ENCODE results near the gene FAM110C.
"Not testable (repeated sequence)": the region's sequence is repeated elsewhere in the genome, so short reads cannot be mapped to it uniquely, and the experiment has no call there.

Gene FAM110C

DNA sequence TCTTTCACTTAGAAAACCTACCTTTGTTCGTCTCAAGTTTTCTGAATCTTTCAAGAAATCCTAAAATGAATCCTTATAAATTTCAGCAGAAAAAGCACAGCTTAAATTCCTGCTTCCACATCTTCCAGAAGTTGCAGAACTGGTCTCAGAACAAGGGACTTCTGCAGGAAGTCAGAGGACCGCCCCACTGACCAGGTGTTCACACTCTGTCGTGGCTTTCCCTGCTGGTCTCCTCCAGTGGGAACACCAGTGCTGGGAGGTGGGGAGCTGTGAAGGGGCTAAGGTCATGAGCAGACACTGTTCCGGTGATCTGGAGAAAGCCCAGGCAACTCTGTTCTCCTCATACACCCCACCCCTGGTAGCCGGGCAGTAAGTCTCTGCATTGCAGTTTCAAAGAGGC lies 3.5 kb downstream of the FAM110C start:
- no peak for DNase-seq

DNA sequence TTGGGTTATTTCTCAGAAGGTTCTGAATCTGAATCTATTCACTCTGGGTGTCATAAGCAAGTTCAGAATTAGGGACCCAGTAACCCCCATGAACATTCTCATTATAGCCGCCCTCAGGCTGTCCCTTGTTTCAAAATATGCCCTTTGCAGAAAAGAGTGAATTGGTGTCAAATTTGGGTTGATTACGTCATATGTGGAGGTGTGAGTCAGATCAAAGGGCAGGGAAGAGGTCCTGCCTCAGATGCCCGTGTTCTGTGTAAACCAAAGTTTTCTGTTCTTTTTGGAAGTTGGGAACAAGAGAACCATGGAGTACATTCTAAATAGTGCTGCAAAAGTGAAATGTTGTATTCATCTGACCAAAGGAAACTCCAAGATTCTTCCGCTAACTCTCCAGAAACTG lies 5.8 kb downstream of the FAM110C start:
- no peak for DNase-seq

DNA sequence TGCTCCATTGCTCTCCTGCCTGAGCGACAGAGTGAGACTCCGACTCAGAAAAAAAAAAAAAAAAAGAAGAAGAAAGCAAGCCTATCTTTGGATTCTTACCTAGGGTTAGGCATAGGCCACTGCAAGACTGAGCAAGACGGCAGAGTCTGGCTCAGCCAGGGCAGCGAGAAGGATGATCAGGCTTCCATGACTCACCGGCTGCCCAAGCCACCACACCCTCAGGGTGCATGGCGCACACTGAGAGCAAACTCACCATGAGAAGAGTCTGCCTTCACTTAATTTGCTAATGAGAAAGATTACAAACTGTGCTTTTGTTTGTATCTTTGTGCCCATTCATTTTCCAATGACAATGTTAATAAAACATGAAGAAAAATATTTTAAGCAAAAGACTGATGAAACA lies 8.2 kb downstream of the FAM110C start:
- no peak for DNase-seq

DNA sequence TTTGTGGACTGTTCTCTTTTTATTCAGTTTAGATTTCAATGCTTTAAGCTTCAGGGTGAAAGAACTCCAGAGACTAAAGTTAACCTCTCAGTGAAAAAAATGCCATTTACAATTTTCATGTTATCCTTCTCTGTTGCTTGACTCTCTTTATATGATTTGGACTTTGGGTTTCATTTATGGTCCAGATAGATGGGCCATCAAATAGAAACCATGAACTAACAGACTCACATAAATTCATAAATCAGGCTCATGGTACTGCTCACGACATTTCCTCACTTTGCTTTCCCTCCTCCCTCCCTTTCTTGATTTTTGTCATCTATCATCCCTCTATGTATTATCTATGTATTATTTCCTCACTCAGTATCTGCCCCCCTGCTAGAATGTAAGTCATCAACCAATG lies 10.0 kb downstream of the FAM110C start:
- no peak for DNase-seq

DNA sequence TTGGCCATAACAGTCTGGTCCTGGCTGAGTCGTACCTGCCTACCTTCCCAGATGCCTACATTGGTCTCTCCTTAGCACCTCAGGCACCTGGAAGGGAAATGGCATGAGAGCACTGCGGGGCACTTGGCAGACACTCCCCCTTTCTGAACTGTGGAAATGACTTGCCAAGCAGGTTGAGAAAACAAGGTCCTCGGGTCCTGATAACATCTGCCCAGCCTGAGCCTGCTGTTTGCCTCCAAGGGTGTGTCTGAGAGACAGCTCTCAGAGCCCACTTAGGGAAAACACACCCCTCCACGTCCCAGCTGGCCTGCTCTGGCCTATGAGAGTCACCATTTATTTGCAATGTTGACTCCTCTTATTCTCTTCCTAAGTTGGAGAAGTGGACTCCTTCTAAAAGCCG lies 10.5 kb downstream of the FAM110C start:
- DNase-seq, result peak; percentile 85

DNA sequence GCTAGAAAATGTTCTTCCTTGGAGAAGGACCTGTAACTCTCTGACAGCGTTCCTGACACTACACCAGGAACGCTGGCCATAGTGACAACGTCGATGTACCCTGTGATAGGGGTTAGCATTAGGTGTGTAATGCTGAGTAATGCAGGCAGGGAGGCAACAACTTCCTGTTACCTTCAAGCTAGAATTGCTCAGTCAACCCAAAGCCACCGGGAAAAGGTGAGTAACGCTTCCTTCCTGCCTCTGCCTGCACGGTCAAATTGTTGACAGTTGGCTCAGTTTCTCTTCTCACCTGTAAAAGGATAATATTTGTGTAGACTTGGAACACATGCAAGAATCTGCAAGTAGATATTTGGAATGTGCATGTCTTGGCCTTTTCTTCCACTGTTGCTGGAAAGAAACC lies 12.7 kb downstream of the FAM110C start:
- no peak for DNase-seq

DNA sequence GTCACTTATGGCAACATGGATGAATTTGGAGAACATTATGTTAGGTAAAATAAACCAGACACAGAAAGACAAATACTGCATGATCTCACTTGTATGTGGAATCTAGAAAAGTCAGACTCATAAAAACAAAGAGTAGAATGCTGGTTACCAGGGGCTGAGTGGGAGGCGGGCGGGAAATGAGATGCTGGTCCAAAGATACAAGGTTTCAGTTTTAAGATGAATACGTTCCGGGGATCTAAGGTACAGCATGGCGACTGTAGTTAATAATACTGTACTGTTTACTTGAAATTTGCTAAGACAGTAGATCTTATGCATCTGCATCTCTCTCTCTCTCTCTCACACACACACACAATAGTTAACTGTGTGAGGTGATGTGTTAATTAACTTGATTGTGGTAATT lies 14.2 kb downstream of the FAM110C start:
- no peak for DNase-seq

DNA sequence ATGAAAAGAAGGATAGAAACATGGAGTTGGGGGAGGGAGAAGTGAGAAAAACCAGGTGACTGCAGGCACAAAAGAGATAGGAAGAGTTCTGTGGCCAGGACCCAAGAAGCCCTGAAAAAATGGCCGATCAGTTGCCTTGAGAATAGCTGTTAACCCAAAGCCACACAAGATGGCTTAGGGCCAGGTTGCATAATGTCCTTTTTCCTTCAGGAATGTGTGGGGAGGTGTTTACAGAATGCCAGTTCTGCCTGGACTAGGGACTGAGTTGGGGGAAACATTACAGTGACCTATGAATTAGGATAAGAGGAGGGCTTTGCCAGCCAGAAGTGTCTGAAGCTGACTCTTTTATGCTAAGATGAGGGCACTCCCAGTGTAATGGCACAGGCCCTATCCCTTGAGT lies 17.1 kb downstream of the FAM110C start:
- DNase-seq, result no peak

DNA sequence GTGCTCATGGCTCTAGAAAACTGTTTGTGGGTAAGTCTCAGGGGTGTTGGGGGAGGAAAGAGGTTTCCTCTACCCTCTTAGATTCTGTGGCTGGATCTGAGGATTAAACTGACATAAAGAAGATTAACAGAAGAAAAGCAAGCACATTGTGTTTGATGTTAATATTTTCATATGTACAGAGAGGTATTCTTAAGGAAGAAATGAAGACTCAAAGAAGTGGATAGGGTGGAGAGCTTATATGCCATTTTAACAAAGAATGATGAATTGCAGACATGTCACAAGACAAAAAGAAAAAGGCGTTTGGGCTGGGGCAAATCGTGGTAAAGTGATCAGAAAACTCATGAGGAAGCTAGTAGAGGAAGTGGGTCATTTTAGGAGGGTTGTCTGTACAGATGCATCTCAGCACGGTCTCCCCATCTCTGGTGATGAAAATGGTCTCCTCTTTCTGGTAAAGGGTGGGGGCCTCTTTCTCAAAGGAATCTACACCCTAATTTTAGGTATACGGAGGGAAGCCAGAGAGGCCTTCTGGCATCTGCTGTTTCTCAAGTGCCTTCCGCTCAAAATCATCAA lies 17.8 kb downstream of the FAM110C start:
- no peak for DNase-seq

DNA sequence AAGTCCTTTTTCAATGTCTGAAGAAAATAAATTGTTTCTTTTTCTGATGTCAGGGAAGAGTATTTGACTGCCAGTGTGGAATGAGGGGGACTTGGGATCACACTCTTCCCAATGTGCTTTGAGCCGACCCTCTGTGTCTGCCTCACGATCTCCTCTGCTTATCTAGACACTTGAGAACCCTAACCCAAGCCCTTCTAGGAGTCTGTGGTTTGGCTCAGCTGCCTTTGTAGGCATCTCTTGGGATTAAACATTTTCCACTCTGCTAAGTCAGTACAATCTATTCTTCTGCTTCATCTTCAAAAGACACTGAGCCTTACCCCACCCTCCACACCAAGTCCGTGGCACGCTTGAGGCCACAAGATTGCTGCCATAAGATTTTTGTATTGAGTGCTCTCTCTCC lies 19.4 kb downstream of the FAM110C start:
- DNase-seq, result no peak

DNA sequence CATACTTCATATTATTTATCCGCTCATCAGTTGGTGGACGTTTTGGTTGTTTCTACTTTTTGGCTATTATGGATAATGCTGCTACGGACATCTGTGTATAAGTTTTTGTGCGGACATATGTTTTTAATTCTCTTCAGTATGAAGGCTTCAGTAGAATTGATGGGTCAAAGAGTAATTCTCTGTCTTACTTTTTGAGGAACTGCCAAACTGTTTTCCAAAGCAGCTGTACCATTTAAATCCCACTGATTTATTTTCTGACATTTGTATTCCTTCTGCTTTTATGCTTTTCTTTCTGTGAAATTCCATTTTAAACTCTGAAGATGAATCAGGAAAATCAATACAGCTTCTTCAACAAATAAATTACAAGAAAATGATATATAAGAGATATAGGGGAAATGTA lies 20.8 kb downstream of the FAM110C start:
- DNase-seq, result no peak

DNA sequence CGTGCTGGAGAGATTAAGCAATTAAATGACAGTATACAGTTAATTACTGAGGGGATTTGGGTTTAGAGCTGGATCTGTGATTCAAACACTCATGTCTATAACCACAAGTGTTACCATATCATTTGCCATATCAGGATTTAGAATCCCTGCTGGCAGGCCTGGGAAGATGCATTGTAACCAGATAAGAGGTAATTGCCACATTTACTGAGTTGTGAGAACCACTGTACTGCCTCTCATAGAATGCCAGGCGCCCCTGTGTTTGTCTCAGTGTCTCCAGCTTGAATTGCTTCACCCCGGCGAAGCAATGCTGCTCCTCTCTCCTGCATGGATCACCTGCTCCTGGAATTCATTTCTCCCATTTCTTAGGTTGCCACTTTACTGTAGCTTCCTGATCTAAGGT lies 21.7 kb downstream of the FAM110C start:
- not testable (repeated sequence) for DNase-seq

DNA sequence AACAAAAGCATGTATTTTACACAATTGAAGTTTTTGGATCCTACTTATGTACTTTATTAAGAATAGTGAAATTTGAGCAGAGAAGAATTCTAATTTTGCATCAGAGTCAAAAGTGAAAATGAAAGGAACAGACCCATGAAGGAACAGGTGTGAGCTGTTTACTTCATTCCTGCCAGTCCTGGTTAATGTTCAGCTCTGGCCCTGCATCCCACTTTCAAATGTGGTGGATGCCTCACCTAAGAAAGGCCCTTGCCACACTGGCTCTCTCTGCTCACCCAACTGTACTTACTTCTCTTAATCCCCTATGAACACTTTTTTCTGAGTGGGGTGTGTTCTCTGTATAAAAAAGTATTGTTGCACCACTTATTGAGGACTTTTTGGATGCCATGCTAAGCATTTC lies 22.2 kb downstream of the FAM110C start:
- no peak for DNase-seq

DNA sequence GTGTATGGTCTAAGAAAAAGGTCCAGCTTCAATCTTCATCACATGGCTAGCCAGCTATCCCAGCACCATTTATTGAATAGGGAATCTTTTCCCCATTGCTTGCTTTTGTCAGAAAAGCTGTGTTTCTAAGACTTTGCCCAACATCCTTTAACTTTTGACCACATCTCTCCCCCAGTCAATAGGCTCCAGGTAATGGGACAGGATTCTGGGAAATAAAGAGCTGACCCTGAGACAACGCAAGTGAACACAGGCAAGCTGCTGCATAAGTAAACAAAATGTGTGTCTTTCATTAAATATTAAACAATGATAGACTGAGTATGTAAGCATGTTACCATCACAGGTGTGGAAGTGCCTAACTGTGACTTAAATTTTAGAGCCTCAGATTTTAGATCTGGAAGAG lies 23.0 kb downstream of the FAM110C start:
- DNase-seq, result no peak

DNA sequence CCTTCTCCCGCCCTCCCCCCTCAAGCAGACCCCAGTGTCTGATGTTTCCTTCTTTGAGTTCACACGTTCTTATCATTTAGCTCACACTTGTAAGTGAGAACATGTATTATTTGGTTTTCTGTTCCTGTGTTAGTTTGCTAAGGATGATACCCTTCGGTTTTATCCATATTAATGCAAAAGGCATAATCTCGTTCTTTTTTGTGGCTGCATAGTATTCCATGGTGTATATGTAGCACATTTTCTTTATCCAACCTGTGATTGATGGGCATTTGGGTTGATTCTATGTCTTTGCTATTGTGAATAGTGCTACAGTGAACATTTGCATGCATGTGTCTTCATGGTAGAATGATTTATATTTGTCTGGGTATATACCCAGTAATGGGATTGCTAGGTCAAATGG lies 24.1 kb downstream of the FAM110C start:
- not testable (repeated sequence) for DNase-seq

DNA sequence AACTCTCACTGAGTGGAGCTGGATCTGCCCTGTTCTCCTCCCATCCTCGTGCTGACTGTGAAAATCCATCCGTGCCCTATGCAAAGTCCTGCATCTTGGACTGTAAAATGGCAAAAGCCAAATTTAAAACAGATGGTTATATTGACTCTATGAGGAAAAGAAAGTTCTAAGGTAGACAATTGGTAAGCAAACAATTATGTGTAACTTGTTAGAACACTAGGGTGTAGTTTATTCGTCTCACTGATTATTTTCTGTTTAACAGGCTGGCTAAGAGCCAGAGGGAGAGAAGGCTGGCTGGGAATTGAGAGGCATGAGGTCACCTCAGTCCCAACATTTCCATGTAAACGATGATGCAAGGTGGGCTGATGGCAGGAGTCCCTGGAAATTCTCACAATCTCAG lies 26.0 kb downstream of the FAM110C start:
- peak; percentile 40 for DNase-seq

DNA sequence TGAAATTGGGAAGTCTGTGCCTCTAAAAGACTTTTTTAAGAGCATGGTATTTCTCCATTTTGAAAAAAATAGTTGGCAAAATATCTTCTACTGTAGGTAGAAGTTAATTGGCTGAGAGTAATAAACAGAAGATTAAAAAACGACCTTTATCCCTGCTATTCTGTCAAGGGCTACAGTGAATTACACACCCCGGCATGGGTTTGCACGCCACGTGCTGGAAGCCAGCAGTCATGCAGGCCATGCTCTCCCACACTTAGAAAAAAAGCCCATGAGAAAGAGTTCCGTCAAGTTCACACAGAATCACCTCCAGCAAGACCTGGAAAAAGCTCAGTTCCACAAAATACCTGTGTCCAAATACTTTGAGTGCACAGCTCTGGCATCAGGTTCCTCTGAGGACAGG lies 26.8 kb downstream of the FAM110C start:
- no peak for DNase-seq

DNA sequence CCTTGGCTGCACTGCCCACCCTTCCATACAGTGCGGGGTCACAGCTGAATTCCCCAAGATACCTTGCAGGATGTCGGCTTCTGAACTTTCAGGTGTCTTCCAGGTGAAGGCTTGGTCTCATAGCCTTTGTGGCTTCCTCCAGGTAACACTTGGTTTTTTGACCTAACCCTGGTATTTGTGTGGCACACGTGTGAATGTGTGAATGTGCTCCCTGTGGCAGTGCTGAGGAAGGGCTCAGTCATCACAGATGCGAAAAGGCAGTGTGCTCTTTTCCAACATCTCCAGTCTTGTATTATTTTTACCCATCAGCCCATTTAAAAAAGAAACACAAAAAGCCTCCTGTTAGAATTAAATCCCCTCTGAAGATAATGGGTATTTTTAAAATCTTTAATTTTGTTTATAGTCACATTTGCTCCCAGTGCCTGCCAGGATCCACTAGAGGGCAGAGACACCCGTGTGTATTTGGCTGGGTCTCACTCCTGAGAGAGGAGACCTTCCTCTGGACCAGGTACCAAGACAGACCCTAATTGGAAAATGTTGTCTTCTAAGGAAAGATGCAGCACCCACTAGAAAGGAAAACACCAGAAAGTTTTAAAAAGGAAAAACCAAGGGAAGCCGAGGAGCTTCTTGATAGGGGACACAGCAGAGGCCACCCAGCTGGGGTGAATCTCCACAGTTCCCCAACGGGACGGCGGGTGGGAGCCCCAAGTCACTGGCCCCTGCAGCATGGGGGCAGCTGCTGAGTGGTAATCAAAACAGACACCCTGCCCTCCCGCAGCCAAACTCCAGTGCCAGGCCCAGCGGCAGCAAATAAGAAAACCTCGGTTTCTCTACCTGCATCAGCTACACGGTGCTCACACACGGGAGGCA lies 27.7 kb downstream of the FAM110C start:
- DNase-seq, result no peak

DNA sequence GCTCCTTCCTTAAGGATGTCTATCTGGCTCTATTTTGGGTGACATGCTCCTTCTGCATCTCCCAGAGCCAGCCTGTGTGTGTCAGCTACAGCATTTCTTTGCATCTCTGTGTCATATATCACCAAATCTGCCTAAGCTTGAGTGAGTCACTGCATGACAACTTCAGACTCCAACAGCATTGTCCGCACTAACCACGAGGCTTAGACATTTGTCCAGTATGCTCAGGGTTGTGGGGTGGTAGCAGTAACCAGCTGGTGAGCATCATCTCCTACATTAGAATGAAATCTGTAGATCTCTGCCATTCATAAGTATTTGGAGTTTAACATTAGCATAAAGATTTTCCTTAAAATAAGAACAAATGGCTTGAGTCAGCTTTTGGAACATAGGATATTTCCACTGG lies 30.4 kb downstream of the FAM110C start:
- DNase-seq, result not testable (repeated sequence)

DNA sequence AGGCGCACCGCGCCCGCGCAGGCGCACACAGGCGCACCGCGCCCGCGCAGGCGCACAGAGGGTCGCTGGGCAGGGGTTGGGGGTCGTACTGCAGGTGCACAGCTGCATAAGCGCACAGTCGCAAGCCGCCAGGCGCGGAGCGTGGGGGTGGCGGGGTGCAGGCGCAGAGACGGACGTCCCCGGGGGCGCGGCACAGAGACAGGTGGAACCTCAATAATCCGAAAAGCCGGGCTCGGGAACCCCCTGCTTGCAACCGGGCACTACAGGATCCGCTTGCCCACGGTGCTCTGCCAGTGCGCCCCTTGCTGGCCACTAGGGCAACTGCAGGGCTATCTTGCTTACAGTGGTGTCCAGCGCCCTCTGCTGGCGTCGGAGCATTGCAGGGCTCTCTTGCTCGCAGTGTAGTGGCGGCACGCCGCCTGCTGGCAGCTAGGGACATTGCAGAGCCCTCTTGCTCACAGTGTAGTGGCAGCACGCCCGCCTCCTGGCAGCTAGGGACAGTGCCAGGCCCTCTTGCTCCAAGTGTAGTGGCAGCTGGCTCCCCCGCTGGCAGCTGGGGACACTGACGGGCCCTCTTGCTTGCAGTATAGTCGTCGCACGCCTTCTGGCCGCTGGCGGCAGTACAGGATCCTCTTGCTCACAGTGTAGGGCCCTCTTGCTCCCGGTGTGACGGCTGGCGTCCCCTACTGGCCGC lies 34.9 kb downstream of the FAM110C start:
- DNase-seq, result peak; percentile 75

DNA sequence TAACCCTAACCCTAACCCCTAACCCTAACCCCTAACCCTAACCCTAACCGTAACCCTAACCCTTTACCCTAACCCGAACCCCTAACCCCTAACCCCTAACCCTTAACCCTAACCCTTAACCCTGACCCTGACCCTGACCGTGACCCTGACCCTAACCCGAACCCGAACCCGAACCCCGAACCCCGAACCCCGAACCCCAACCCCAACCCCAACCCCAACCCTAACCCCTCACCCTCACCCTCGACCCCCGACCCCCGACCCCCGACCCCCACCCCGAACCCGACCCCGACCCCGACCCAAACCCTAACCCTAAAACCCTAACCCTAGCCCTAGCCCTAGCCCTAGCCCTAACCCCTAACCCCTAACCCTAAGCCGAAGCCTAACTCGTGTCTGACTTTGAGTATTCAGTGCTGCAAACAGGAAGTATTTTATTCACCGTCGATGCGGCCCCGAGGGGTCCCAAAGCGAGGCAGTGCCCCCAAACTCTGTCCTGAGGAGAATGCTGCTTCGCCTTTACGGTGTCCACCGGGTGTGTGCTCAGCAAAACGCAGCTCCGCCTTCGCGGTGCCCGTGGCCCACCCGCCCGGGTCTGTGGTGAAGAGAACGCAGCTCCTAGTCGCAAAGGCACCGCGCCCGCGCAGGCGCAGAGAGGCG lies 36.0 kb downstream of the FAM110C start:
- no peak for DNase-seq

Data from NCI-H2029 (cell line).